Astrocyte (in vitro differentiated cells and primary cell): Measurements from ENCODE around the gene SCARF2. TPM values are rescaled to one million over a fixed set of nuclear protein-coding genes. Genes with fewer than 3 reads are reported as not detected.

Source experiments
- DNase-seq: peaks from one replicate; pipeline ENCODE4 v3.0.0-alpha.2; 2010; ENCODE audit warnings: low read depth
- FAIRE-seq: peaks from 2 replicates; lab custom pipeline; 2011; peaks lifted over from hg19 to GRCh38; lab: Jason Lieb, UNC
- H2AFZ ChIP-seq: 2 replicates; pipeline ENCODE4 v1.6.0; 2012; ENCODE audit warnings: low read depth, low read length, inconsistent platforms
- H3K27ac ChIP-seq: 2 replicates; pipeline ENCODE4 v1.5.1; 2011; ENCODE audit warnings: low read depth, low read length, inconsistent platforms
- H3K27me3 ChIP-seq: 2 replicates; pipeline ENCODE4 v1.6.0; 2011; ENCODE audit warnings: low read length, inconsistent platforms; ENCODE audit not compliant: insufficient read depth
- H3K36me3 ChIP-seq: 2 replicates; pipeline ENCODE4 v1.5.1; 2011; ENCODE audit warnings: low read length, inconsistent platforms; ENCODE audit not compliant: insufficient read depth
- H3K4me1 ChIP-seq: 2 replicates; pipeline ENCODE4 v1.5.1; 2011; ENCODE audit warnings: low read length, inconsistent platforms; ENCODE audit not compliant: insufficient read depth
- H3K4me2 ChIP-seq: 2 replicates; pipeline ENCODE4 v1.6.0; 2012; ENCODE audit warnings: low read length, inconsistent platforms
- H3K4me3 ChIP-seq: 2 replicates; pipeline ENCODE4 v1.5.1; 2011; ENCODE audit warnings: low read depth, mild to moderate bottlenecking, low read length, inconsistent platforms; ENCODE audit not compliant: insufficient read depth
- H3K79me2 ChIP-seq: 2 replicates; pipeline ENCODE4 v1.6.0; 2012; ENCODE audit warnings: mild to moderate bottlenecking, low read length, inconsistent platforms; ENCODE audit not compliant: insufficient read depth
- H3K9ac ChIP-seq: 2 replicates; pipeline ENCODE4 v1.6.0; 2012; ENCODE audit warnings: mild to moderate bottlenecking, low read length, inconsistent platforms
- H3K9me3 ChIP-seq: 2 replicates; pipeline ENCODE4 v1.5.1; 2012; ENCODE audit warnings: low read depth, mild to moderate bottlenecking, low read length, inconsistent platforms; ENCODE audit not compliant: insufficient read depth
- H4K20me1 ChIP-seq: 2 replicates; pipeline ENCODE4 v1.6.0; 2012; ENCODE audit warnings: low read length, inconsistent platforms; ENCODE audit not compliant: insufficient read depth
- H3K27ac Mint-ChIP-seq: one replicate; pipeline ENCODE4 v1.8.0; 2021; ENCODE audit warnings: mild to moderate bottlenecking, mixed read lengths; ENCODE audit not compliant: unreplicated experiment
- H3K27me3 Mint-ChIP-seq: one replicate; pipeline ENCODE4 v1.8.0; 2021; ENCODE audit warnings: low read depth, mixed read lengths; ENCODE audit not compliant: unreplicated experiment
- H3K36me3 Mint-ChIP-seq: one replicate; pipeline ENCODE4 v1.8.0; 2021; ENCODE audit warnings: low read depth, mixed read lengths; ENCODE audit not compliant: unreplicated experiment
- H3K4me1 Mint-ChIP-seq: one replicate; pipeline ENCODE4 v1.8.0; 2021; ENCODE audit warnings: low read depth, mixed read lengths; ENCODE audit not compliant: unreplicated experiment
- H3K4me3 Mint-ChIP-seq: one replicate; pipeline ENCODE4 v1.8.0; 2021; ENCODE audit warnings: mild to moderate bottlenecking, moderate library complexity, mixed read lengths; ENCODE audit not compliant: unreplicated experiment
- H3K9me3 Mint-ChIP-seq: one replicate; pipeline ENCODE4 v1.8.0; 2021; ENCODE audit warnings: mild to moderate bottlenecking, mixed read lengths; ENCODE audit not compliant: unreplicated experiment
- EZH2 ChIP-seq: IDR thresholded peaks from 2 replicates; pipeline ENCODE4 v1.6.1; 2012; ENCODE audit warnings: mild to moderate bottlenecking, low read length, inconsistent platforms; ENCODE audit not compliant: insufficient read depth
- total RNA-seq: library from RNA; stranded (reverse); gene quantifications from 2 replicates; pipeline ENCODE4 v1.2.1, GENCODE V29; 2021
- TF ChIP-seq, protein P1 (sequence below): IDR thresholded peaks from 2 replicates; pipeline ENCODE4 v1.5.1; 2011; ENCODE audit warnings: low read depth, mild to moderate bottlenecking, inconsistent platforms, low read length, moderate library complexity; ENCODE audit not compliant: insufficient read depth

Gene SCARF2
- total RNA-seq, 1 donor from 2014 or later = 17.3 TPM

DNA sequence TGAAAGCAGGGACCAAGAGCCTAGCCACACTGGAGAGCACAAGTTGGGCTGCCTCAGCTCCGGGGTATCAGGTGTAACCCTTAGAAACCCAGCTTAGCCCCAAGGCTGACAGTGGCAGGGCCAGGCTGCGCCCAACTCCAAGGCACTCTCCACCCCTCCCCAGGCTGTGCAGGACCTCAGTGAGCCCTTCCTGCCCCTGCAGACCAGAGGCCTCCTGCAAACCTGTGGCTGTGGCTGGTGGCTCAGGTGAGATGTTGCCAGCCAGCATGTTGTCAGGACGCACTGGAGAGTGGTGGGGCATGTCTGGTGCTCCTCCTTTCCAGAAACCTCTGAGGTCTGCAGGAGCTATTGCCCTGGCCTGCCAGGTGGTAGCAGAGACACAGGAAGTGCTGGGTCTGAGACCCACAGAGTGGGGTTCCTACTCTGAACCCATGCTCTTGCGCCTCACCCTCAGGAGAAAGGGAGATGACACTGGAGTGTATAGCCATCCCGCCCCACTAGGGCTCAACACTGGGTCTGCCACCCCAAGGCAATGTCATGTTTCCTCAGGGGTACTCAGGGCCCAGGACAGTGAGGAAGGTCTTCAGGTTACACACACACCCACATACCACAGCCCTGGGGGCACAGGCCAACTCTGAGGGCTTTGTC lies 2.4 kb upstream of the SCARF2 start:
- no peak overlapping the region for H3K4me3 ChIP-seq
- peaks cover 23% of the 10 kb centered on the region for H3K79me2 ChIP-seq
- no peak overlapping the region for H2AFZ ChIP-seq
- no peaks in the 10 kb centered on the region for H3K27me3 ChIP-seq
- Mint-ChIP-seq H3K4me1 (peaks cover 9% of the 10 kb centered on the region), H3K9me3 (no peaks in the 10 kb centered on the region), H3K4me3 (no peak overlapping the region), H3K36me3 (peaks cover 16% of the 10 kb centered on the region), H3K27me3 (peaks cover 22% of the 10 kb centered on the region), H3K27ac (no peak overlapping the region)
- H3K4me1 ChIP-seq = peaks cover 14% of the 10 kb centered on the region
- no peak overlapping the region for H3K4me2 ChIP-seq
- no peaks in the 10 kb centered on the region for H3K9me3 ChIP-seq
- H3K27ac ChIP-seq = no peak overlapping the region
- H4K20me1 ChIP-seq = peaks cover 34% of the 10 kb centered on the region
- FAIRE-seq = no peak
- no peak overlapping the region for H3K9ac ChIP-seq
- no peak for DNase-seq
- H3K36me3 ChIP-seq = no peaks in the 10 kb centered on the region
- TF ChIP-seq EZH2 = no peak
- TF ChIP-seq, protein P1, sequence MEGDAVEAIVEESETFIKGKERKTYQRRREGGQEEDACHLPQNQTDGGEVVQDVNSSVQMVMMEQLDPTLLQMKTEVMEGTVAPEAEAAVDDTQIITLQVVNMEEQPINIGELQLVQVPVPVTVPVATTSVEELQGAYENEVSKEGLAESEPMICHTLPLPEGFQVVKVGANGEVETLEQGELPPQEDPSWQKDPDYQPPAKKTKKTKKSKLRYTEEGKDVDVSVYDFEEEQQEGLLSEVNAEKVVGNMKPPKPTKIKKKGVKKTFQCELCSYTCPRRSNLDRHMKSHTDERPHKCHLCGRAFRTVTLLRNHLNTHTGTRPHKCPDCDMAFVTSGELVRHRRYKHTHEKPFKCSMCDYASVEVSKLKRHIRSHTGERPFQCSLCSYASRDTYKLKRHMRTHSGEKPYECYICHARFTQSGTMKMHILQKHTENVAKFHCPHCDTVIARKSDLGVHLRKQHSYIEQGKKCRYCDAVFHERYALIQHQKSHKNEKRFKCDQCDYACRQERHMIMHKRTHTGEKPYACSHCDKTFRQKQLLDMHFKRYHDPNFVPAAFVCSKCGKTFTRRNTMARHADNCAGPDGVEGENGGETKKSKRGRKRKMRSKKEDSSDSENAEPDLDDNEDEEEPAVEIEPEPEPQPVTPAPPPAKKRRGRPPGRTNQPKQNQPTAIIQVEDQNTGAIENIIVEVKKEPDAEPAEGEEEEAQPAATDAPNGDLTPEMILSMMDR = no peak

- Histone ChIP-seq H3K27me3 (no peaks in the 10 kb centered on the region), H3K4me1 (peaks cover 14% of the 10 kb centered on the region), H2AFZ (no peak overlapping the region), H3K36me3 (no peaks in the 10 kb centered on the region), H3K79me2 (peaks cover 28% of the 10 kb centered on the region), H3K4me2 (no peak overlapping the region), H3K27ac (no peak overlapping the region), H3K9ac (no peak overlapping the region), H3K4me3 (no peak overlapping the region), H3K9me3 (no peaks in the 10 kb centered on the region), H4K20me1 (peaks cover 39% of the 10 kb centered on the region)
- H3K27me3 Mint-ChIP-seq = peaks cover 27% of the 10 kb centered on the region
- DNase-seq = no peak
- peaks cover 9% of the 10 kb centered on the region for H3K4me1 Mint-ChIP-seq
- no peak for FAIRE-seq
- peaks cover 19% of the 10 kb centered on the region for H3K36me3 Mint-ChIP-seq
- H3K27ac Mint-ChIP-seq = no peak overlapping the region
- TF ChIP-seq, protein P1 = no peak
- TF ChIP-seq EZH2 = no peak
- H3K4me3 Mint-ChIP-seq = peak overlapping the region; percentile 40
- no peaks in the 10 kb centered on the region for H3K9me3 Mint-ChIP-seq
Measured at GRCh38 chr22:20439556-20439927, 1.9 kb upstream of the SCARF2 start.
